ENCODE measurements around the gene ENOX1.

Gene ENOX1

GRCh38 chr13:43196086-43196621 lies 590.6 kb downstream of the ENOX1 start:
- peak; percentile 53 for DNase-seq (ENCODE audit: low read depth)
- no peak overlapping the region for H3K4me3 ChIP-seq (replicated peaks; ENCODE audit: low read depth, low read length)
- TF ChIP-seq, protein P1, sequence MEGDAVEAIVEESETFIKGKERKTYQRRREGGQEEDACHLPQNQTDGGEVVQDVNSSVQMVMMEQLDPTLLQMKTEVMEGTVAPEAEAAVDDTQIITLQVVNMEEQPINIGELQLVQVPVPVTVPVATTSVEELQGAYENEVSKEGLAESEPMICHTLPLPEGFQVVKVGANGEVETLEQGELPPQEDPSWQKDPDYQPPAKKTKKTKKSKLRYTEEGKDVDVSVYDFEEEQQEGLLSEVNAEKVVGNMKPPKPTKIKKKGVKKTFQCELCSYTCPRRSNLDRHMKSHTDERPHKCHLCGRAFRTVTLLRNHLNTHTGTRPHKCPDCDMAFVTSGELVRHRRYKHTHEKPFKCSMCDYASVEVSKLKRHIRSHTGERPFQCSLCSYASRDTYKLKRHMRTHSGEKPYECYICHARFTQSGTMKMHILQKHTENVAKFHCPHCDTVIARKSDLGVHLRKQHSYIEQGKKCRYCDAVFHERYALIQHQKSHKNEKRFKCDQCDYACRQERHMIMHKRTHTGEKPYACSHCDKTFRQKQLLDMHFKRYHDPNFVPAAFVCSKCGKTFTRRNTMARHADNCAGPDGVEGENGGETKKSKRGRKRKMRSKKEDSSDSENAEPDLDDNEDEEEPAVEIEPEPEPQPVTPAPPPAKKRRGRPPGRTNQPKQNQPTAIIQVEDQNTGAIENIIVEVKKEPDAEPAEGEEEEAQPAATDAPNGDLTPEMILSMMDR (IDR thresholded peaks at IDR 0.05; ENCODE audit: low read length, missing control alignments): no peak

GRCh38 chr13:43195551-43195950 lies 591.2 kb downstream of the ENOX1 start:
- TF ChIP-seq, protein P1 (IDR thresholded peaks at IDR 0.05; ENCODE audit: low read length, missing control alignments): peak; percentile 20
- no peak for DNase-seq (ENCODE audit: low read depth)
- H3K4me3 ChIP-seq (replicated peaks; ENCODE audit: low read depth, low read length): no peak overlapping the region

GRCh38 chr13:43195112-43195511 lies 591.7 kb downstream of the ENOX1 start:
- TF ChIP-seq, protein P1 (IDR thresholded peaks at IDR 0.05; ENCODE audit: low read length, missing control alignments): no peak
- no peak for DNase-seq (ENCODE audit: low read depth)
- H3K4me3 ChIP-seq (replicated peaks; ENCODE audit: low read depth, low read length): no peak overlapping the region

GRCh38 chr13:43193789-43194420 lies 592.9 kb downstream of the ENOX1 start:
- no peak for DNase-seq (ENCODE audit: low read depth)
- no peak overlapping the region for H3K4me3 ChIP-seq (replicated peaks; ENCODE audit: low read depth, low read length)
- TF ChIP-seq, protein P1 (IDR thresholded peaks at IDR 0.05; ENCODE audit: low read length, missing control alignments): no peak

GRCh38 chr13:43191546-43191945 lies 595.2 kb downstream of the ENOX1 start:
- no peak for DNase-seq (ENCODE audit: low read depth)
- TF ChIP-seq, protein P1 (IDR thresholded peaks at IDR 0.05; ENCODE audit: low read length, missing control alignments): no peak
- no peak overlapping the region for H3K4me3 ChIP-seq (replicated peaks; ENCODE audit: low read depth, low read length)

- H3K4me3 ChIP-seq (replicated peaks; ENCODE audit: low read depth, low read length): no peak overlapping the region
- TF ChIP-seq, protein P1 (IDR thresholded peaks at IDR 0.05; ENCODE audit: low read length, missing control alignments): no peak
- DNase-seq (ENCODE audit: low read depth): no peak
Measured at GRCh38 chr13:43185226-43185625, 601.5 kb downstream of the ENOX1 start.

DNA sequence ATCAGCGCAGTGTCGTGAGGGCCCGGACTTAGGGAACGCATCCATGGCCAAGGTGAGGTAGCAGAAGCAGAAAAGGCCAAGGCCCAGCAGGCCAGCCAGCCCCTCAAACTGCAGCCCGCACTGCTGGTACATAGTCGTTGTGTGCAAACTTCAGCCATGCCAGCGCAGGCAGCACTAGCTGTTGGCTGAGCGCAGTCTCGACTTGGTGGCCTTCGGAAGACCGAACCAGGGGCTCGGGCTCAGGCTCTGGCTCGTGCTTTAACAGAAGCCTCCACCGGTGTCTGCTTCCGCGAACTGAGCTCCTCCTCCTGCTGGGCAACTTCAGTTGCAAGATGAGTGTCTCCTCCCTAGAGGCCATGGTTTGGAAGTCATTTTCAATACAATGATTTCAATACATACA lies 605.9 kb downstream of the ENOX1 start:
- DNase-seq (ENCODE audit: low read depth): no peak
- TF ChIP-seq, protein P1 (IDR thresholded peaks at IDR 0.05; ENCODE audit: low read length, missing control alignments): no peak
- no peak overlapping the region for H3K4me3 ChIP-seq (replicated peaks; ENCODE audit: low read depth, low read length)
